KMS-11 (cell line): ENCODE results near the gene MYADML2.

Experiments used
- H2AFZ ChIP-seq: fragments of 200-600 bp; sonication (generic); 2 replicates; pipeline ENCODE4 v1.6.1; 2016; ENCODE audit warnings: antibody characterized with exemption, mixed run types, low read depth
- H3K27ac ChIP-seq: fragments of 200-600 bp; sonication (generic); 2 replicates; pipeline ENCODE4 v1.6.1; 2016; ENCODE audit warnings: mild to moderate bottlenecking, mixed run types
- H3K27me3 ChIP-seq: fragments of 200-600 bp; sonication (generic); 2 replicates; pipeline ENCODE4 v1.6.1; 2017; ENCODE audit warnings: mild to moderate bottlenecking, low read depth, mixed run types, moderate library complexity; ENCODE audit not compliant: insufficient read depth
- H3K36me3 ChIP-seq: fragments of 200-600 bp; sonication (generic); 2 replicates; pipeline ENCODE4 v1.6.1; 2017; ENCODE audit warnings: mild to moderate bottlenecking, mixed run types; ENCODE audit not compliant: insufficient read depth
- H3K4me1 ChIP-seq: fragments of 200-600 bp; sonication (generic); 2 replicates; pipeline ENCODE4 v1.6.1; 2016; ENCODE audit warnings: mild to moderate bottlenecking, low read depth, mixed run types; ENCODE audit not compliant: poor library complexity, severe bottlenecking
- H3K4me2 ChIP-seq: fragments of 200-600 bp; sonication (generic); 2 replicates; pipeline ENCODE4 v1.7.0; 2016; ENCODE audit warnings: mild to moderate bottlenecking, mixed run types
- H3K4me3 ChIP-seq: fragments of 200-600 bp; sonication (generic); IDR thresholded peaks from 2 replicates; pipeline ENCODE4 v1.6.1; 2017; ENCODE audit warnings: low read depth, low read length, mixed read lengths; ENCODE audit not compliant: insufficient read depth
- H3K79me2 ChIP-seq: fragments of 200-600 bp; sonication (generic); 2 replicates; pipeline ENCODE4 v1.6.1; 2016; ENCODE audit warnings: low read depth, mixed run types; ENCODE audit not compliant: insufficient read depth
- H3K9ac ChIP-seq: fragments of 200-600 bp; sonication (generic); 2 replicates; pipeline ENCODE4 v1.6.1; 2016; ENCODE audit warnings: mild to moderate bottlenecking, mixed run types
- H4K20me1 ChIP-seq: fragments of 200-600 bp; sonication (generic); 2 replicates; pipeline ENCODE4 v1.6.1; 2016; ENCODE audit warnings: mild to moderate bottlenecking, mixed run types; ENCODE audit not compliant: insufficient read depth
- TF ChIP-seq, protein P1 (sequence below): fragments of 200-600 bp; sonication (generic); conservative IDR thresholded peaks from 2 replicates; pipeline ENCODE4 v1.6.1; 2017; ENCODE audit warnings: low read depth, mild to moderate bottlenecking, antibody characterized with exemption, low read length, moderate library complexity, mixed read lengths

MYADML2 gene

DNA sequence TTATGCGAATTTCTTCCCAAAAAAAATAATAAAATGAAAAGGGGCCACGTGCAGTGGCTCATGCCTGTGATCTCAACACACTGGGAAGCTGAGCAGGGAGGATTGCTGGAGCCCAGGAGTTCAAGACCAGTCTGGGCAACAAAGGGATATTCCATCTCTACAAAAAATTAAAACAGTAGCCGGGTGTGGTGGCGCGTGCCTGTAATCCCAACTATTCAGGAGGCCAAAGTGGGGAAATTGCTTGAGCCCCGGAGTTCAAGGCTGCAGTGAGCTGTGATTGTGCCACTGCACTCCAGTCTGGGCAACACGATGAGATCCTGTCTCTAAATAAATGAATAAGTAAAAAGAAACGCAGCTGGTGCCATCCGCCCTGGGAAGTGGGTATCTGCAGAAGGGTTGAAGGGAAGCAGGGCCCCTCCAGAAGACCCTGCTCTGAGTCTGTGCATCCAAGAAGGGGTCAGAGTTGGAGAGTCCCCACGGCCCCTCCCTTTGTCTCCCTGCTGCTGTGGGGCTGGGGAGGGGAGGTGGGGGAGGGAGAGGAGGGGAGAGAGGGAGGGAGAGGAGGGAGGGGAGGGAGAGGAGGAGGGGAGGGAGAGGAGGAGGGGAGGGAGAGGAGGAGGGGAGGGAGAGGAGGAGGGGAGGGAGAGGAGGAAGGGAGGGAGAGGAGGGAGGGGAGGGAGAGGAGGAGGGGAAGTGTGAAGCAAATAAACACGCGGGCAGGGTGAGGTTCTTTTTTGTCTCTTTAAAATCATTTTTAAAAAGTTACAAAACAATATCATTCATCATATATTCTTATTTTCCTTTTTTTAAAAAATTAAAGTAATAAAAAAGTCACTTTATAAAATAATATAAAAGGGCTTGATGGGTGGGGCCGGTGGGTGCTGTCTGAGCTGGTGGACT lies 5.0 kb upstream of the MYADML2 start:
- Histone ChIP-seq H3K27ac (no peak overlapping the region), H3K79me2 (no peaks in the 10 kb centered on the region), H4K20me1 (no peaks in the 10 kb centered on the region), H3K4me1 (no peaks in the 10 kb centered on the region), H3K9ac (no peak overlapping the region), H2AFZ (no peak overlapping the region), H3K4me2 (no peak overlapping the region), H3K36me3 (no peaks in the 10 kb centered on the region), H3K27me3 (peaks cover 29% of the 10 kb centered on the region), H3K4me3 (no peak overlapping the region)
- TF ChIP-seq, protein P1, sequence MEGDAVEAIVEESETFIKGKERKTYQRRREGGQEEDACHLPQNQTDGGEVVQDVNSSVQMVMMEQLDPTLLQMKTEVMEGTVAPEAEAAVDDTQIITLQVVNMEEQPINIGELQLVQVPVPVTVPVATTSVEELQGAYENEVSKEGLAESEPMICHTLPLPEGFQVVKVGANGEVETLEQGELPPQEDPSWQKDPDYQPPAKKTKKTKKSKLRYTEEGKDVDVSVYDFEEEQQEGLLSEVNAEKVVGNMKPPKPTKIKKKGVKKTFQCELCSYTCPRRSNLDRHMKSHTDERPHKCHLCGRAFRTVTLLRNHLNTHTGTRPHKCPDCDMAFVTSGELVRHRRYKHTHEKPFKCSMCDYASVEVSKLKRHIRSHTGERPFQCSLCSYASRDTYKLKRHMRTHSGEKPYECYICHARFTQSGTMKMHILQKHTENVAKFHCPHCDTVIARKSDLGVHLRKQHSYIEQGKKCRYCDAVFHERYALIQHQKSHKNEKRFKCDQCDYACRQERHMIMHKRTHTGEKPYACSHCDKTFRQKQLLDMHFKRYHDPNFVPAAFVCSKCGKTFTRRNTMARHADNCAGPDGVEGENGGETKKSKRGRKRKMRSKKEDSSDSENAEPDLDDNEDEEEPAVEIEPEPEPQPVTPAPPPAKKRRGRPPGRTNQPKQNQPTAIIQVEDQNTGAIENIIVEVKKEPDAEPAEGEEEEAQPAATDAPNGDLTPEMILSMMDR, result no peak

DNA sequence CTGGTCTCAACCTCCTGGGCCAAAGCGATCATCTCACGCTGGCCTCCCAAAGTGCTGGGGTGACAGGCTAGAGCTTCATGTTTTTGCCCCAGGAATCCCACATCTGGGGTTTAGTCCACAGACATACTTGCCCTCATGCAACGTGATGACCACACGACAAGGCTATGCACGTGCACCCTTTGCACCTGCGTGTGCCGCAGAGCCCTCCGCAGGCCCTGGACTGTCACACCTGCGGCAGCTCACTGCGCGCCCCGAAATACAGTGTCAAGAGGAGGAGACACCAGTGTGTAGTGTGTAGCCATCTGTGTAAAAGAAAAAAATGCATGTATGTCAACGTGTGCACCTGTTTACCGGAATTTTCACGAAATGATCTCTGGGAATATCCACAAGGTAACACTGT lies 3.5 kb upstream of the MYADML2 start:
- no peak overlapping the region for H3K9ac ChIP-seq
- H4K20me1 ChIP-seq, result no peaks in the 10 kb centered on the region
- no peaks in the 10 kb centered on the region for H3K4me1 ChIP-seq
- H3K79me2 ChIP-seq, result no peaks in the 10 kb centered on the region
- H3K4me2 ChIP-seq, result no peak overlapping the region
- no peaks in the 10 kb centered on the region for H3K36me3 ChIP-seq
- no peak overlapping the region for H2AFZ ChIP-seq
- no peak overlapping the region for H3K4me3 ChIP-seq
- H3K27me3 ChIP-seq, result peaks cover 28% of the 10 kb centered on the region
- TF ChIP-seq, protein P1, result no peak
- H3K27ac ChIP-seq, result no peak overlapping the region

DNA sequence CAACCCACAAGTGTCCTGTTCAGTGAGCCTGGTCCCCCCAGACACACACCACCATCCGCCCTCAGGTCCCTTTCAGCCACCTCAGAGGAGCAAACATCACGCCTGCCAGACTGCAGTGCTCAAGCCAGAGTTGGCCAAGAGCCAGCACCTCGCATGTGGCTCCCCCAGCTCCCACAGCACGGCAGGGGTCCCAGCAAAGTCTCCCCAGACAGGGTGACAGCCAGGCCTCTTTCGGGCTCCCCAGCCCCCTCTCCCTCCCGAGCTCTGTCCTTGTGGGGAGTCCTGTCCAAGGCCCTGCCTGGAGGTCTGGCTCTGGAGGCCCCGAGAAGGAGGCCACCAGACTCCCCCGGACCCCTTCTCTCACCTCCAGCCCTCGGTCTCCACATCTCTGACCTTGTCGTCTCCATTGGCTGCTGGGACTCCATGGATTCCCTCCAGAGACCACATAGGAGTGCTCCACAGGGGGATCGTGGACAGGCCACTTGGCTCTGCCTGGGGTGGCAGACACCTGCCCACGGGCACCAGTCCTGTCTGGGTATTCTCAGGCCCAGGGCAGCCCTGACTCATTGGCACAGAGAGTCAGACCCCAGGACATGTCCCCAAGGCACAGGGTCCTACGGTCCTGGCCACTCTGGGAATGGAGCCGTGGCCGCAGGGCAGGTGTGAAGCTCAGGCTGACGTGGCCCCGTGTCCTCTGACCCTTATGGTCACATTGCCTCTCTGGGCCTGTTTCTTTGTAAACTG lies 1.8 kb upstream of the MYADML2 start:
- no peaks in the 10 kb centered on the region for H3K4me1 ChIP-seq
- H3K9ac ChIP-seq, result no peak overlapping the region
- no peaks in the 10 kb centered on the region for H4K20me1 ChIP-seq
- H3K36me3 ChIP-seq, result no peaks in the 10 kb centered on the region
- peaks cover 28% of the 10 kb centered on the region for H3K27me3 ChIP-seq
- H2AFZ ChIP-seq, result no peak overlapping the region
- H3K4me2 ChIP-seq, result no peak overlapping the region
- H3K27ac ChIP-seq, result no peak overlapping the region
- H3K79me2 ChIP-seq, result no peaks in the 10 kb centered on the region
- TF ChIP-seq, protein P1, result no peak
- H3K4me3 ChIP-seq, result no peak overlapping the region

DNA sequence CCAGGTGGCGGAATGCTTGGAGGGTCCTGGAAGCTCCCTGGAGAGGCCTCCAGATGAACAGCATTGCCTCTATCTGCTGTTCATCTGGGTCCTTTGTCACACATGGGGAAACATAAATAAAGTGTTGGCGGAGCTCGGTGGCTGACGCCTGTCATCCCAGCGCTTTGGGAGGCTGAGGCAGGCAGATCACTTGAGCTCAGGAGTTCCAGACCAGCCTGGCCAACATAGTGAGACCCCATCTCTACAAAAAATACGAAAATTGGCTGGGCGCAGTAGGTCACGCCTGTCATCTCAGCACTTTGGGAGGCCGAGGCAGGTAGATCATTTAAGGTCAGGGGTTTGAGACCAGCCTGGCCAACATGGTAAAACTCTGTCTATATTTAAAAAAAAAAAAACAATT lies 2.2 kb downstream of the MYADML2 start:
- TF ChIP-seq, protein P1, result no peak

More for the DNA sequence above, 2.2 kb downstream of the MYADML2 start:
- no peaks in the 10 kb centered on the region for H3K36me3 ChIP-seq
- peaks cover 11% of the 10 kb centered on the region for H3K4me1 ChIP-seq
- H3K79me2 ChIP-seq, result no peaks in the 10 kb centered on the region
- H3K4me3 ChIP-seq, result no peak overlapping the region
- H3K9ac ChIP-seq, result no peak overlapping the region
- H3K4me2 ChIP-seq, result no peak overlapping the region
- no peak overlapping the region for H2AFZ ChIP-seq
- H3K27ac ChIP-seq, result no peak overlapping the region
- H4K20me1 ChIP-seq, result no peaks in the 10 kb centered on the region
- peaks cover 10% of the 10 kb centered on the region; the same call in 1 of the 2 replicates for H3K27me3 ChIP-seq
